RWPE2 (cell line): ENCODE data around the gene ZNF747.

Source experiments
- ATAC-seq: fragments of 200-7000 bp; cut with Tn5 transposase; 3 replicates; pipeline ENCODE4 v1.9.1; 2021; ENCODE audit warnings: low read depth
- DNase-seq: peaks from one replicate; pipeline ENCODE4 v3.0.0-alpha.2; 2020; ENCODE audit warnings: low spot score
- H3K27ac ChIP-seq: fragments of 450-650 bp; 2 replicates; pipeline ENCODE4 v1.5.1; 2017; ENCODE audit warnings: mild to moderate bottlenecking; ENCODE audit not compliant: poor library complexity, severe bottlenecking
- H3K27me3 ChIP-seq: fragments of 250-450 bp; sonication (Bioruptor Pico); 2 replicates; pipeline ENCODE4 v1.5.1; 2021; ENCODE audit warnings: mild to moderate bottlenecking, moderate library complexity; ENCODE audit not compliant: insufficient read depth, poor library complexity, severe bottlenecking
- H3K36me3 ChIP-seq: fragments of 250-450 bp; sonication (Bioruptor Pico); 2 replicates; pipeline ENCODE4 v1.5.1; 2020; ENCODE audit warnings: low read depth, mild to moderate bottlenecking, moderate library complexity
- H3K4me1 ChIP-seq: fragments of 250-450 bp; sonication (Bioruptor Pico); 2 replicates; pipeline ENCODE4 v1.5.1; 2021; ENCODE audit warnings: mild to moderate bottlenecking, moderate library complexity; ENCODE audit not compliant: insufficient read depth, poor library complexity, severe bottlenecking
- H3K4me3 ChIP-seq: fragments of 250-450 bp; sonication (Bioruptor Pico); 2 replicates; pipeline ENCODE4 v1.5.1; 2021; ENCODE audit warnings: mild to moderate bottlenecking, moderate library complexity; ENCODE audit not compliant: severe bottlenecking
- H3K9me3 ChIP-seq: fragments of 250-450 bp; sonication (Bioruptor Pico); 2 replicates; pipeline ENCODE4 v1.5.1; 2021; ENCODE audit warnings: mild to moderate bottlenecking, moderate library complexity; ENCODE audit not compliant: severe bottlenecking
- CTCF ChIP-seq: fragments of 450-650 bp; IDR thresholded peaks from one replicate; pipeline ENCODE4 v1.5.1; 2017; ENCODE audit warnings: mild to moderate bottlenecking, moderate library complexity; ENCODE audit not compliant: poor library complexity, severe bottlenecking

ZNF747 gene

GRCh38 chr16:30494709-30495108, 39.9 kb downstream of the ZNF747 start:
- no peaks in the 10 kb centered on the region for H3K9me3 ChIP-seq
- no peaks in the 10 kb centered on the region for H3K36me3 ChIP-seq
- peaks cover 13% of the 10 kb centered on the region for H3K4me1 ChIP-seq
- no peaks in the 10 kb centered on the region for H3K27me3 ChIP-seq
- no peak overlapping the region for H3K27ac ChIP-seq
- no peak for TF ChIP-seq CTCF
- H3K4me3 ChIP-seq: no peak overlapping the region
- ATAC-seq: no peak
- no peak for DNase-seq

GRCh38 chr16:30493941-30494488, 40.6 kb downstream of the ZNF747 start:
- Histone ChIP-seq H3K4me3 (no peak overlapping the region), H3K36me3 (no peaks in the 10 kb centered on the region), H3K27ac (no peak overlapping the region), H3K9me3 (no peaks in the 10 kb centered on the region), H3K4me1 (peaks cover 13% of the 10 kb centered on the region), H3K27me3 (no peaks in the 10 kb centered on the region)
- DNase-seq (no peak), ATAC-seq (no peak)
- TF ChIP-seq CTCF: no peak

- peak; percentile 47 for ATAC-seq
These were observed 42.8 kb downstream of the ZNF747 start for GRCh38 chr16:30491744-30492308.

GRCh38 chr16:30491229-30491628, 43.4 kb downstream of the ZNF747 start:
- H3K9me3 ChIP-seq: no peaks in the 10 kb centered on the region
- no peak for TF ChIP-seq CTCF
- H3K4me3 ChIP-seq: no peak overlapping the region
- peaks cover 13% of the 10 kb centered on the region for H3K4me1 ChIP-seq
- H3K27me3 ChIP-seq: no peaks in the 10 kb centered on the region
- ATAC-seq: no peak
- no peak for DNase-seq
- H3K36me3 ChIP-seq: no peaks in the 10 kb centered on the region
- peak overlapping the region; percentile 55 for H3K27ac ChIP-seq

More at GRCh38 chr16:30491744-30492308, 42.8 kb downstream of the ZNF747 start:
- TF ChIP-seq CTCF: peak; percentile 12
- H3K4me1 ChIP-seq: peaks cover 13% of the 10 kb centered on the region
- DNase-seq: no peak
- H3K36me3 ChIP-seq: no peaks in the 10 kb centered on the region
- no peaks in the 10 kb centered on the region for H3K27me3 ChIP-seq
- H3K27ac ChIP-seq: peak overlapping the region; percentile 55
- no peaks in the 10 kb centered on the region for H3K9me3 ChIP-seq
- no peak overlapping the region for H3K4me3 ChIP-seq

- ATAC-seq (peak; percentile 96), DNase-seq (peak; percentile 81)
- Histone ChIP-seq H3K27ac (peak overlapping the region; percentile 55), H3K36me3 (no peaks in the 10 kb centered on the region), H3K9me3 (no peaks in the 10 kb centered on the region), H3K4me3 (no peak overlapping the region), H3K27me3 (no peaks in the 10 kb centered on the region), H3K4me1 (peaks cover 13% of the 10 kb centered on the region)
- TF ChIP-seq CTCF: no peak
These were observed 44.4 kb downstream of the ZNF747 start for GRCh38 chr16:30490210-30490609.
